CD14-positive monocyte (primary cell): ENCODE data around the gene SBK3. TPM values are rescaled to one million over a fixed set of nuclear protein-coding genes. Genes with fewer than 3 reads are reported as not detected.

Source experiments
- DNase-seq, 3 donors: peaks; one replicate each; pipeline ENCODE4 v3.0.0-alpha.2; 2011 to 2022
- H2AFZ ChIP-seq: 2 replicates; pipeline ENCODE4 v1.6.0; 2012; ENCODE audit warnings: mild to moderate bottlenecking, low read depth, low read length, inconsistent platforms; ENCODE audit not compliant: insufficient read depth, poor library complexity, severe bottlenecking
- H3K27ac ChIP-seq, 2 donors: 1 replicate in 1 of 2; 2 replicates in 1 of 2; pipeline ENCODE4 v1.5.1; 2012 to 2013; ENCODE audit warnings: low read length in 2 of 2, control low read depth in 1 of 2, inconsistent platforms in 1 of 2, low read depth in 1 of 2, mild to moderate bottlenecking in 1 of 2
- H3K27me3 ChIP-seq, 2 donors: one replicate each; pipeline versions ENCODE4 v1.6.0 to v1.6.1; 2011 to 2013; ENCODE audit warnings: low read length in 2 of 2; ENCODE audit not compliant: control insufficient read depth in 2 of 2, insufficient read depth in 2 of 2
- H3K36me3 ChIP-seq, 2 donors: replicated peaks in 1 of 2; 1 replicate in 1 of 2; 2 replicates in 1 of 2; pipeline versions ENCODE4 v1.5.1 to v1.6.1; 2012 to 2013; ENCODE audit warnings: low read length in 2 of 2, control low read depth in 1 of 2, inconsistent platforms in 1 of 2, mild to moderate bottlenecking in 1 of 2; ENCODE audit not compliant: insufficient read depth in 2 of 2, control insufficient read depth in 1 of 2
- H3K4me1 ChIP-seq, 2 donors: 1 replicate in 1 of 2; 2 replicates in 1 of 2; pipeline versions ENCODE4 v1.5.1 to v1.6.1; 2012 to 2013; ENCODE audit warnings: low read length in 2 of 2, control low read depth in 1 of 2, inconsistent platforms in 1 of 2, mild to moderate bottlenecking in 1 of 2, moderate library complexity in 1 of 2; ENCODE audit not compliant: insufficient read depth in 2 of 2, control insufficient read depth in 1 of 2
- H3K4me2 ChIP-seq: replicated peaks from 2 replicates; pipeline ENCODE3; 2012; ENCODE audit warnings: low read length, moderate library complexity, mild to moderate bottlenecking; ENCODE audit not compliant: poor library complexity, severe bottlenecking; ENCODE audit errors: extremely low read depth
- H3K4me3 ChIP-seq, 3 experiments: fragments of 200-600 bp in 1 of 3; sonication (generic) in 1 of 3; replicated peaks in 1 of 3; 1 replicate in 2 of 3; 2 replicates in 1 of 3; pipeline ENCODE4 v1.5.1; 2011 to 2013; ENCODE audit warnings: low read length in 3 of 3, mild to moderate bottlenecking in 3 of 3, control low read depth in 2 of 3, low read depth in 2 of 3, inconsistent platforms in 1 of 3, moderate library complexity in 1 of 3
- H3K79me2 ChIP-seq: 2 replicates; pipeline ENCODE4 v1.6.0; 2012; ENCODE audit warnings: mild to moderate bottlenecking, control low read depth, inconsistent platforms, low read length, moderate library complexity; ENCODE audit not compliant: insufficient read depth
- H3K9ac ChIP-seq: 2 replicates; pipeline ENCODE4 v1.6.0; 2017; ENCODE audit warnings: low read length, mild to moderate bottlenecking; ENCODE audit not compliant: insufficient read depth, poor library complexity, severe bottlenecking
- H3K9me3 ChIP-seq, 2 donors: replicated peaks in 1 of 2; 1 replicate in 1 of 2; 2 replicates in 1 of 2; pipeline versions ENCODE4 v1.5.1 to v1.6.1; 2012 to 2013; ENCODE audit warnings: low read length in 2 of 2, control low read depth in 1 of 2; ENCODE audit not compliant: control insufficient read depth in 1 of 2, insufficient read depth in 1 of 2
- H4K20me1 ChIP-seq: 2 replicates; pipeline ENCODE4 v1.6.0; 2012; ENCODE audit warnings: mild to moderate bottlenecking, low read length, control low read depth, moderate library complexity; ENCODE audit not compliant: insufficient read depth
- H3K27ac Mint-ChIP-seq, 7 donors: one replicate each; pipeline ENCODE4 v1.8.0; 2020; ENCODE audit warnings: mild to moderate bottlenecking in 7 of 7, mixed read lengths in 7 of 7, moderate library complexity in 6 of 7, inconsistent platforms in 2 of 7
- H3K27me3 Mint-ChIP-seq, 3 donors: one replicate each; pipeline ENCODE4 v1.8.0; 2021 to 2022; ENCODE audit warnings: low read depth in 3 of 3, mild to moderate bottlenecking in 3 of 3, mixed read lengths in 3 of 3, moderate library complexity in 3 of 3, inconsistent platforms in 1 of 3
- H3K36me3 Mint-ChIP-seq, 2 donors: one replicate each; pipeline ENCODE4 v1.8.0; 2020; ENCODE audit warnings: mixed read lengths in 2 of 2, inconsistent platforms in 1 of 2, mild to moderate bottlenecking in 1 of 2
- H3K4me1 Mint-ChIP-seq: one replicate; pipeline ENCODE4 v1.8.0; 2020; ENCODE audit warnings: mild to moderate bottlenecking, mixed read lengths
- H3K4me3 Mint-ChIP-seq, 2 donors: one replicate each; pipeline ENCODE4 v1.8.0; 2020; ENCODE audit warnings: mild to moderate bottlenecking in 2 of 2, mixed read lengths in 2 of 2, moderate library complexity in 1 of 2
- H3K9me3 Mint-ChIP-seq, 7 donors: one replicate each; pipeline ENCODE4 v1.8.0; 2020 to 2022; ENCODE audit warnings: mixed read lengths in 7 of 7, mild to moderate bottlenecking in 6 of 7, moderate library complexity in 6 of 7, inconsistent platforms in 2 of 7
- CTCF ChIP-seq: fragments of 200-600 bp; IDR thresholded peaks from one replicate; pipeline ENCODE4 v1.8.0; 2022; ENCODE audit warnings: antibody characterized with exemption, mild to moderate bottlenecking
- WGBS: methylation state at CpG from one replicate; pipeline ENCODE4 v1.1.5; 2013; ENCODE audit warnings: missing lambda C conversion rate; ENCODE audit not compliant: insufficient coverage; 5-methylcytosine and 5-hydroxymethylcytosine counted together
- intact Hi-C, 2 donors: fragments of 100-400 bp; cut with micrococcal nuclease; formaldehyde crosslinking; loops; one replicate each; pipeline versions ENCODE4 v1.15.0 to v1.15.1; 2023
- polyA plus RNA-seq, 3 donors: library from polyadenylated mRNA; depleted of rRNA in 1 of 3; unstranded in 2 of 3; stranded (reverse) in 1 of 3; fragments of 300-500 nt in 2 of 3; fragments of >200 nt in 1 of 3; fragmentation: Illumina TruSeq in 2 of 3; gene quantifications; 1 replicate in 2 of 3; 2 replicates in 1 of 3; pipeline ENCODE4 v1.2.3, GENCODE V29; 2012 to 2021

The SBK3 gene
- polyA plus RNA-seq, 3 donors, result not detected

GRCh38 chr19:55539090-55539984 lies 6.0 kb downstream of the SBK3 start:
- Mint-ChIP-seq H3K27ac (no peak overlapping the region), H3K27me3 (peaks cover 1 to 4% (median 3%) of the 10 kb centered on the region in 3 donors), H3K36me3 (no peaks in the 10 kb centered on the region), H3K4me1 (peaks cover 2% of the 10 kb centered on the region), H3K4me3 (no peak overlapping the region), H3K9me3 (peaks cover 0 to 5% (median 0%) of the 10 kb centered on the region in 7 donors)
- intact Hi-C loops, result no loop called here
- no peaks in the 10 kb centered on the region for H3K9me3 ChIP-seq
- no peaks in the 10 kb centered on the region for H3K36me3 ChIP-seq
- H3K27ac ChIP-seq, result no peak overlapping the region
- H3K4me2 ChIP-seq, result no peak overlapping the region
- H3K4me3 ChIP-seq, result no peak overlapping the region
- TF ChIP-seq CTCF, result no peak
- H3K4me1 ChIP-seq, result no peaks in the 10 kb centered on the region
- DNase-seq, result no peak
- WGBS, result 96% methylated on average over 29 of the region's 33 CpGs
- H3K27me3 ChIP-seq, result no peaks in the 10 kb centered on the region
- H4K20me1 ChIP-seq, result no peaks in the 10 kb centered on the region
- no peak overlapping the region for H3K9ac ChIP-seq
- no peak overlapping the region for H2AFZ ChIP-seq
- no peaks in the 10 kb centered on the region for H3K79me2 ChIP-seq

- Mint-ChIP-seq H3K4me1 (peaks cover 2% of the 10 kb centered on the region), H3K27ac (no peak overlapping the region), H3K4me3 (no peak overlapping the region), H3K9me3 (peaks cover 0 to 5% (median 0%) of the 10 kb centered on the region in 7 donors), H3K27me3 (peaks cover 3 to 4% (median 3%) of the 10 kb centered on the region in 3 donors), H3K36me3 (no peaks in the 10 kb centered on the region)
- no peak overlapping the region for H3K4me2 ChIP-seq
- 95% methylated on average over 2 of the region's 5 CpGs for WGBS
- H2AFZ ChIP-seq, result no peak overlapping the region
- intact Hi-C loops, result no loop called here
- no peak overlapping the region for H3K9ac ChIP-seq
- H3K9me3 ChIP-seq, result no peaks in the 10 kb centered on the region
- no peaks in the 10 kb centered on the region for H3K4me1 ChIP-seq
- H3K79me2 ChIP-seq, result no peaks in the 10 kb centered on the region
- H3K27me3 ChIP-seq, result no peaks in the 10 kb centered on the region
- H4K20me1 ChIP-seq, result no peaks in the 10 kb centered on the region
- H3K36me3 ChIP-seq, result no peaks in the 10 kb centered on the region
- H3K27ac ChIP-seq, result no peak overlapping the region
- no peak overlapping the region for H3K4me3 ChIP-seq
- no peak for DNase-seq
- no peak for TF ChIP-seq CTCF
Observed at GRCh38 chr19:55538132-55538531, 7.2 kb downstream of the SBK3 start.
